Prostate gland (tissue), 2 donors: Measurements from ENCODE around the gene GNB1.

Source experiments
- POLR2AphosphoS5 ChIP-seq: sonication (generic); formaldehyde crosslinking; IDR thresholded peaks from one replicate; pipeline ENCODE4 v1.6.1; 2017; ENCODE audit warnings: antibody characterized with exemption
- TF ChIP-seq, protein P1 (sequence below), 4 experiments: fragments of 200-600 bp in 2 of 4; fragments of 450-650 bp in 2 of 4; sonication (generic) in 2 of 4; IDR thresholded peaks; 1 replicate in 3 of 4; 2 replicates in 1 of 4; pipeline ENCODE4 v1.5.1; 2016 to 2019; ENCODE audit warnings: antibody characterized with exemption in 4 of 4, mild to moderate bottlenecking in 2 of 4, moderate library complexity in 2 of 4

DNA sequence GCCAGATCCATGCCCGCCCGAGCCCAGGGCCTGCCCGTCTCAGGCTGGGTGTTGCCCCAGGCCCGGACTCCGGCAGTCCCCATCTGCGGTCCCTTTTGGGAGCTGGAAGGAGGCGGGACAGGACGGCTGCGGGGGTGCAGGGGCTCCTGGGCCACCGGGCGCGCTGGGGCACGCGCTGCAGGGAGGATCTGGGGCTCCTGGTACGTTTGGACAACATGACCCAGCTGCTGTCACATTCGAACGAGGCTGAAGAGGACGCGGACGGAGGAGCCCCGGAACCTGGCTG, 17.6 kb upstream of the GNB1 start:
- TF ChIP-seq, protein P1, sequence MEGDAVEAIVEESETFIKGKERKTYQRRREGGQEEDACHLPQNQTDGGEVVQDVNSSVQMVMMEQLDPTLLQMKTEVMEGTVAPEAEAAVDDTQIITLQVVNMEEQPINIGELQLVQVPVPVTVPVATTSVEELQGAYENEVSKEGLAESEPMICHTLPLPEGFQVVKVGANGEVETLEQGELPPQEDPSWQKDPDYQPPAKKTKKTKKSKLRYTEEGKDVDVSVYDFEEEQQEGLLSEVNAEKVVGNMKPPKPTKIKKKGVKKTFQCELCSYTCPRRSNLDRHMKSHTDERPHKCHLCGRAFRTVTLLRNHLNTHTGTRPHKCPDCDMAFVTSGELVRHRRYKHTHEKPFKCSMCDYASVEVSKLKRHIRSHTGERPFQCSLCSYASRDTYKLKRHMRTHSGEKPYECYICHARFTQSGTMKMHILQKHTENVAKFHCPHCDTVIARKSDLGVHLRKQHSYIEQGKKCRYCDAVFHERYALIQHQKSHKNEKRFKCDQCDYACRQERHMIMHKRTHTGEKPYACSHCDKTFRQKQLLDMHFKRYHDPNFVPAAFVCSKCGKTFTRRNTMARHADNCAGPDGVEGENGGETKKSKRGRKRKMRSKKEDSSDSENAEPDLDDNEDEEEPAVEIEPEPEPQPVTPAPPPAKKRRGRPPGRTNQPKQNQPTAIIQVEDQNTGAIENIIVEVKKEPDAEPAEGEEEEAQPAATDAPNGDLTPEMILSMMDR (IDR thresholded peaks at IDR 0.05), result no peak
- no peak for TF ChIP-seq POLR2AphosphoS5
